ENCODE measurements around the gene NCK1. TPM values are rescaled to one million over a fixed set of nuclear protein-coding genes. Genes with fewer than 3 reads are reported as not detected.
A peak's percentile ranks its signal among the peaks of the same experiment; 100 is the strongest.

NCK1 gene
- total and polyA plus RNA-seq, 2 of the 13 experiments (the other 11 are each of a cell fraction or from before 2014, with no cell fraction given) = 14.7 to 30.4 TPM

- no peaks in the 10 kb centered on the region for H3K9me3 ChIP-seq (ENCODE audit: low read length)
- no peaks in the 10 kb centered on the region for H3K79me2 ChIP-seq (ENCODE audit: insufficient read depth, low read length)
- TF ChIP-seq RARA (CRISPR knock-in tag; IDR thresholded peaks at IDR 0.05) (peak; percentile 47), ZNF281 (CRISPR knock-in tag; IDR thresholded peaks at IDR 0.05; ENCODE audit: borderline replicate concordance) (peak; percentile 19; the same call in 1 of the 2 replicates), ZNF205 (CRISPR knock-in tag; IDR thresholded peaks at IDR 0.05) (no peak)
- TF ChIP-seq, protein P1, sequence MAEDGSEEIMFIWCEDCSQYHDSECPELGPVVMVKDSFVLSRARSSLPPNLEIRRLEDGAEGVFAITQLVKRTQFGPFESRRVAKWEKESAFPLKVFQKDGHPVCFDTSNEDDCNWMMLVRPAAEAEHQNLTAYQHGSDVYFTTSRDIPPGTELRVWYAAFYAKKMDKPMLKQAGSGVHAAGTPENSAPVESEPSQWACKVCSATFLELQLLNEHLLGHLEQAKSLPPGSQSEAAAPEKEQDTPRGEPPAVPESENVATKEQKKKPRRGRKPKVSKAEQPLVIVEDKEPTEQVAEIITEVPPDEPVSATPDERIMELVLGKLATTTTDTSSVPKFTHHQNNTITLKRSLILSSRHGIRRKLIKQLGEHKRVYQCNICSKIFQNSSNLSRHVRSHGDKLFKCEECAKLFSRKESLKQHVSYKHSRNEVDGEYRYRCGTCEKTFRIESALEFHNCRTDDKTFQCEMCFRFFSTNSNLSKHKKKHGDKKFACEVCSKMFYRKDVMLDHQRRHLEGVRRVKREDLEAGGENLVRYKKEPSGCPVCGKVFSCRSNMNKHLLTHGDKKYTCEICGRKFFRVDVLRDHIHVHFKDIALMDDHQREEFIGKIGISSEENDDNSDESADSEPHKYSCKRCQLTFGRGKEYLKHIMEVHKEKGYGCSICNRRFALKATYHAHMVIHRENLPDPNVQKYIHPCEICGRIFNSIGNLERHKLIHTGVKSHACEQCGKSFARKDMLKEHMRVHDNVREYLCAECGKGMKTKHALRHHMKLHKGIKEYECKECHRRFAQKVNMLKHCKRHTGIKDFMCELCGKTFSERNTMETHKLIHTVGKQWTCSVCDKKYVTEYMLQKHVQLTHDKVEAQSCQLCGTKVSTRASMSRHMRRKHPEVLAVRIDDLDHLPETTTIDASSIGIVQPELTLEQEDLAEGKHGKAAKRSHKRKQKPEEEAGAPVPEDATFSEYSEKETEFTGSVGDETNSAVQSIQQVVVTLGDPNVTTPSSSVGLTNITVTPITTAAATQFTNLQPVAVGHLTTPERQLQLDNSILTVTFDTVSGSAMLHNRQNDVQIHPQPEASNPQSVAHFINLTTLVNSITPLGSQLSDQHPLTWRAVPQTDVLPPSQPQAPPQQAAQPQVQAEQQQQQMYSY (CRISPR knock-in tag; IDR thresholded peaks at IDR 0.05) = 0 out of 2 replicates have a peak, but pooled peaks have one; percentile 39
- no peak overlapping the region for H2AFZ ChIP-seq (ENCODE audit: low read length)
- FAIRE-seq (no peak), ATAC-seq (0 out of 3 replicates have a peak, but pooled peaks have one; percentile 23), DNase-seq (ENCODE audit: low spot score) (no peak)
- peaks cover 5% of the 10 kb centered on the region; the same call in 1 of the 2 replicates for H3K4me1 ChIP-seq (ENCODE audit: insufficient read depth, low read length)
- POLR2A ChIA-PET = interaction anchor here (2.3 kb wide), 1 partner anchor 20 kb away, joined by 7 read pairs; the partner anchor contains the start of gene NCK1
- H3K4me3 ChIP-seq (replicated peaks in 1 of 3; ENCODE audit: insufficient read depth in 1 of 3, low read depth in 2 of 3, low read length in 3 of 3) = no peak overlapping the region
- CTCF ChIA-PET (ENCODE audit: low intra/inter-chr PET ratio, low total read pairs) = no interaction called here
- intact Hi-C loops (cut with micrococcal nuclease; ENCODE audit: unreplicated experiment) (no loop called here), in situ Hi-C loops (cut with HindIII; ENCODE audit: extremely low pct_ligation_motif_present, low pct_unique_long_range_greater_than_20kb) (no loop called here)
- no peak overlapping the region for H3K4me2 ChIP-seq (ENCODE audit: low read depth, low read length)
- H3K27ac ChIP-seq (ENCODE audit: extremely low read length, insufficient read depth, low read length) = no peak overlapping the region
- 91% methylated on average over 1 of the region's 1 CpG for WGBS (ENCODE audit: low lambda C conversion rate)
- peaks cover 1 to 2% of the 10 kb centered on the region in 2 experiments; a peak in 3 of 5 replicates for H3K36me3 ChIP-seq (replicated peaks in 1 of 2; ENCODE audit: control insufficient read depth in 1 of 2, insufficient read depth in 2 of 2, low read length in 2 of 2)
- no peaks in the 10 kb centered on the region for H3K27me3 ChIP-seq (ENCODE audit: control insufficient read depth in 1 of 2, insufficient read depth in 2 of 2, low read length in 2 of 2)
- BruUV-seq (replicated peaks) = TSS peak; percentile 37
- H4K20me1 ChIP-seq (ENCODE audit: insufficient read depth, low read length) = no peaks in the 10 kb centered on the region
- H3K9ac ChIP-seq (ENCODE audit: insufficient read depth, low read depth, low read length) = no peak overlapping the region
Measured at GRCh38 chr3:136842294-136842693, 19.7 kb upstream of the NCK1 start.
